Activated CD8-positive, alpha-beta T cell treated with anti-CD3 and anti-CD28 coated beads for 36 hours (primary cell): ENCODE measurements around the gene SPG21. TPM values are rescaled to one million over a fixed set of nuclear protein-coding genes. Genes with fewer than 3 reads are reported as not detected.

Experiments
- ATAC-seq: fragments of 200-7000 bp; cut with Tn5 transposase; one replicate; pipeline ENCODE4 v1.10.0; 2021; ENCODE audit warnings: mild to moderate bottlenecking, moderate library complexity
- CTCF ChIA-PET: fragments of 350-600 bp; sonication (Branson Sonifier 250); formaldehyde crosslinking; loops from one replicate; lab custom pipeline; 2021; ENCODE audit warnings: antibody characterized with exemption; lab: Charles Lee
- POLR2A ChIA-PET: fragments of 350-600 bp; sonication (Branson Sonifier 250); formaldehyde crosslinking; loops from one replicate; lab custom pipeline; 2021; ENCODE audit warnings: antibody characterized with exemption; lab: Charles Lee
- DNase-seq: peaks from one replicate; pipeline ENCODE4 v3.0.0-alpha.2; 2020
- H3K27ac Mint-ChIP-seq: one replicate; pipeline ENCODE4 v1.8.0; 2021; ENCODE audit warnings: mild to moderate bottlenecking, mixed read lengths
- H3K27me3 Mint-ChIP-seq: one replicate; pipeline ENCODE4 v1.8.0; 2021; ENCODE audit warnings: mixed read lengths
- H3K36me3 Mint-ChIP-seq: one replicate; pipeline ENCODE4 v1.8.0; 2021; ENCODE audit warnings: low read depth, mixed read lengths
- H3K4me1 Mint-ChIP-seq: one replicate; pipeline ENCODE4 v1.8.0; 2021; ENCODE audit warnings: low read depth, mixed read lengths
- H3K4me3 Mint-ChIP-seq: one replicate; pipeline ENCODE4 v1.8.0; 2021; ENCODE audit warnings: mild to moderate bottlenecking, moderate library complexity, mixed read lengths
- H3K9me3 Mint-ChIP-seq: one replicate; pipeline ENCODE4 v1.8.0; 2021; ENCODE audit warnings: mixed read lengths
- CTCF ChIP-seq: fragments of 200-600 bp; IDR thresholded peaks from one replicate; pipeline ENCODE4 v1.8.0; 2022; ENCODE audit warnings: antibody characterized with exemption, mild to moderate bottlenecking
- intact Hi-C: fragments of 100-400 bp; cut with micrococcal nuclease; formaldehyde crosslinking; loops from one replicate; pipeline ENCODE4 v1.10.0; 2022
- total RNA-seq, 2 experiments: library from RNA; stranded (reverse); gene quantifications; one replicate each; pipeline ENCODE4 v1.2.3, GENCODE V29; 2021

The SPG21 gene
- total RNA-seq, 2 experiments from 2014 or later, result 72.3 to 73.0 TPM

- H3K27me3 Mint-ChIP-seq, result no peaks in the 10 kb centered on the region
- no peaks in the 10 kb centered on the region for H3K9me3 Mint-ChIP-seq
- no peak overlapping the region for H3K27ac Mint-ChIP-seq
- peaks cover 5% of the 10 kb centered on the region for H3K4me1 Mint-ChIP-seq
- H3K36me3 Mint-ChIP-seq, result peaks cover 39% of the 10 kb centered on the region
- no peak for TF ChIP-seq CTCF
- POLR2A ChIA-PET, result no interaction called here
- intact Hi-C loops, result no loop called here
- H3K4me3 Mint-ChIP-seq, result no peak overlapping the region
- no peak for ATAC-seq
- CTCF ChIA-PET, result no interaction called here
- DNase-seq, result no peak
These were observed 14.3 kb downstream of the SPG21 start for GRCh38 chr15:64975390-64975789.

DNA sequence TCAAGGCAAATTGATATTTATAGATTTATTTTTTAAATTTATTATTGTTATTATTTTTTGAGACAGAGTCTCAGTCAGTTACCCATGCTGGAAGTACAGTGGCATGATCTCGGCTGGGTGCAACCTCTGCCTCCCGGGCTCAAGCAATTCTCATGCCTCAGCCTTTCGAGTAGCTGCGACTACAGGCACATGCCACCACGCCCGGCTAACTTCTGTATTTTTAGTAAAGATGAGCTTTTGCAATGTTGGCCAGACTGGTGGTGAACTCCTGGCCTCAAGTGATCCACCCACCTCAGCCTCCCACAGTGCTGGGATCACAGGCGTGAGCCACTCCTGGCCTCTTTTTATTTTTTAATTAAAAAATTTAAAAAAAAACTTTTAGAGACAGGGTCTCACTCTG, 19.0 kb downstream of the SPG21 start:
- Mint-ChIP-seq H3K36me3 (peaks cover 33% of the 10 kb centered on the region), H3K27me3 (no peaks in the 10 kb centered on the region), H3K4me3 (no peak overlapping the region), H3K9me3 (no peaks in the 10 kb centered on the region), H3K4me1 (peaks cover 3% of the 10 kb centered on the region), H3K27ac (no peak overlapping the region)
- intact Hi-C loops, result no loop called here
- ChIA-PET POLR2A (interaction anchor here (1.5 kb wide), 2 partner anchors 14 to 19 kb away, joined by 3 read pairs; partner anchors contain the start of gene SPG21), CTCF (interaction anchor here (1.7 kb wide), 1 partner anchor 131 kb away, joined by 3 read pairs; no protein-coding TSS in a partner anchor)
- no peak for ATAC-seq
- no peak for DNase-seq
- no peak for TF ChIP-seq CTCF

DNA sequence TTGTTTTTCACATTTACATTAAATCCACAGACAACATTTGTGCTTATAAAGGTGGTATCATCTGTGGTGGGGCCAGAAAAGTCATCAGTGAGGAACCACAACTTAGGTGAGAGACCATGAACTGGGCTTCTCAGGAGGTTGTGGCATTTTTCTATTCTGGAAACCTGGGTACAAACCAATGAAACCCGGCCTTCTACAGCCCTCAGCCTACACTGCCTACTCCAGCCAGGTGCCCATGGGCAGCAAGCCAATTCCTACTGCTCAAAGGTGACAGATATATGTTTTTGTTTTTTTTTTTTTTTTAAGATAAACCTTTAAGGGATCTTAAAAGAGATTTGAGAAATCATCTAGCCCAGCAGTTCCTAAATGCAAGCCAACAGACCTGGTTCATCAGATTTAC, 20.3 kb downstream of the SPG21 start:
- Mint-ChIP-seq H3K27me3 (no peaks in the 10 kb centered on the region), H3K36me3 (peaks cover 31% of the 10 kb centered on the region), H3K9me3 (no peaks in the 10 kb centered on the region), H3K27ac (no peak overlapping the region), H3K4me3 (no peak overlapping the region), H3K4me1 (no peaks in the 10 kb centered on the region)
- intact Hi-C loops, result no loop called here
- ATAC-seq (no peak), DNase-seq (no peak)
- no peak for TF ChIP-seq CTCF
- POLR2A ChIA-PET, result interaction anchor here (0.5 to 0.7 kb wide), 2 partner anchors 18 to 20 kb away, joined by 4 to 5 read pairs; no protein-coding TSS in a partner anchor
- CTCF ChIA-PET, result no interaction called here

DNA sequence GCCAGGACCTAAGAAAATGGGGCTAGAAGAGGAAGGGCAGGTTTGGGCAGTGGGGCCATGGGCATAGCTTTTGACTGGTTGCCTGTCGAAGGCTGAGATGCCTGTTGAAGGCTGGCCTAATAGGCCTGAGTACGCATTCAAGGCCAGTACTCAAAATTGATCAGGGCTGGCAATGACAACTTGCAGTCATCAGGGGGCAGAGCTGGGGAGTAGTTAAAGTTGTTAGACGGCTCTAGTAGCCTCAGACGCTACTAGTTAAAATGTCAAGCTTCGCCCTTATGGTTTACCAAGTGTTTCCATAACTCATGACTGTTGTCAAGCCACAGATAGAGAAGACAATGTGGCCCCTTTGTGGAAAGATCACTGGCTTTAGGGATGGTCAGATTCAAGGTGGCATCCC, 28.7 kb downstream of the SPG21 start:
- ChIA-PET CTCF (no interaction called here), POLR2A (no interaction called here)
- no peaks in the 10 kb centered on the region for H3K27me3 Mint-ChIP-seq
- H3K36me3 Mint-ChIP-seq, result peaks cover 42% of the 10 kb centered on the region
- H3K27ac Mint-ChIP-seq, result no peak overlapping the region
- intact Hi-C loops, result no loop called here
- no peak for ATAC-seq
- no peak for TF ChIP-seq CTCF
- no peaks in the 10 kb centered on the region for H3K9me3 Mint-ChIP-seq
- no peaks in the 10 kb centered on the region for H3K4me1 Mint-ChIP-seq
- no peak for DNase-seq
- H3K4me3 Mint-ChIP-seq, result no peak overlapping the region

GRCh38 chr15:64960153-64960552, 29.6 kb downstream of the SPG21 start:
- Mint-ChIP-seq H3K27ac (no peak overlapping the region), H3K4me1 (no peaks in the 10 kb centered on the region), H3K27me3 (no peaks in the 10 kb centered on the region), H3K36me3 (peaks cover 43% of the 10 kb centered on the region), H3K4me3 (no peak overlapping the region), H3K9me3 (no peaks in the 10 kb centered on the region)
- DNase-seq (no peak), ATAC-seq (no peak)
- intact Hi-C loops, result no loop called here
- ChIA-PET CTCF (interaction anchor here (1.4 kb wide), 1 partner anchor 12 kb away, joined by 3 read pairs; no protein-coding TSS in a partner anchor), POLR2A (interaction anchor here (0.7 kb wide), 1 partner anchor 40 kb away, joined by 3 read pairs; no protein-coding TSS in a partner anchor)
- no peak for TF ChIP-seq CTCF
